NCI-H510A treated with DMSO at 0.1 percent for 48 hours (cell line): ENCODE measurements around the gene ATP1B3.
"Not testable (repeated sequence)": the region's sequence is repeated elsewhere in the genome, so short reads cannot be mapped to it uniquely, and the experiment has no call there.

Experiments
- DNase-seq: peaks from one replicate; lab custom pipeline; 2025; lab: John Stamatoyannopoulos, UW

ATP1B3 gene

GRCh38 chr3:141949399-141949798 is 73.0 kb downstream of the ATP1B3 start:
- DNase-seq = no peak

DNA sequence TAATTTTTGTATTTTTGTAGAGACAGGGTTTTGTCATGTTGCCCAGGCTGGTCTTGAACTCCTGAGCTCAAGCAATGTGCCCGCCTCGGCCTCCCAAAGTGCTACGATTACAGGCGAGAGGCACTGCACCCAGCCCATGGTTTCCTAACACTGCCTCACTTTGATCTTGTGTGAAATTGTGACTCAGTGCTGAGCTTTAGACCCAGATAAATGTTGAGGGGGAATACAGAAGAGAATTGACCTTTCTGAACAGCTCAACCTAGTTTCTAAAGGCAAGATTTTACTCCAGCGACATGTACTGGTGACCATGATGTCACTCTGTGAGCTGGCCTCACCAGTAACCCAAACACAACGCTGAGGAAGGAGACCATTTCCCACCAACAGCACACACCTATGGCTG is 73.5 kb downstream of the ATP1B3 start:
- DNase-seq = no peak

DNA sequence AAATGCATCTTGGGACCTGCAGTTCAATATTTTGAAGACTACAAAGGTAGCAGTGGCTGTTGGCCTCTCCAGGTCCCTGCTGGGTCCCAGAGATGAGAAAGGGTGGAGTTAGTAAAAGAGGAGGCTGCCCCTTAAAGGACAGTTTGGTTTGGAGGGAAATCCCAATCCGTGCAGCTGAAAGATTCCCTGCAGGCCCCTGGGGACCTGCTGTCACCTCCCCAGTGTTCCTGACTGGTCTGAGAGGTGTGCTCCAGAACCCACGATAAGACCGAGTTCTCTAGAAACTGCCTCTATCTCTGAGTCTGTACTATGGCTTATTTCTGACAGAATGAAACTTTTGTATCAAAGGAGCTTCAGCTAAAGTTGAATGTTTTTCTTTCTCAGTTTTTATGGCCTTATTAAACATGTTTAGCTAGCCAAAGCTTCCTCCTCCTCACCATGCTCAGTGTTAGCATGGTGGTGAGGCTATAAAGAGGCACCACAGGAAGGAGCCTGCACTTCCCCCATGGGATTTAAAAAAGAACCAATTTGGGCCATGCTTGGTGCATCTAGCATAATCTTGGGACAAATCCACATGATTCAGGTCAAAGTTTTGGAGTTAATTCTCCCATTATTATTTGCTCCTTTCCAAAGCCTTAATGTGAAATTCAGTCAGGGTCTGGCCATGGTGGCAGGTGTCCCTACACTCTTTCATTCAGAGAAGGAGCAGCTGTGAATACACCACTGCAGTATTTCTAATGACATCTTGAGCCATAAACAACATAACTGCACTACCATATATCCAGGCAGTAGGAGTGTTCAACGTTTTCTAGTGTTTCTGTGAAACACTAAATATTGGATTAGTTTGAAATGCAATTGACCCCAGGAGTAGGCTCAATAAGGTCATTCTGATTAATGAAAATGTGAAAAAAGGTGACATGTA is 74.4 kb downstream of the ATP1B3 start:
- DNase-seq = no peak

GRCh38 chr3:141952611-141953010 is 76.2 kb downstream of the ATP1B3 start:
- no peak for DNase-seq

DNA sequence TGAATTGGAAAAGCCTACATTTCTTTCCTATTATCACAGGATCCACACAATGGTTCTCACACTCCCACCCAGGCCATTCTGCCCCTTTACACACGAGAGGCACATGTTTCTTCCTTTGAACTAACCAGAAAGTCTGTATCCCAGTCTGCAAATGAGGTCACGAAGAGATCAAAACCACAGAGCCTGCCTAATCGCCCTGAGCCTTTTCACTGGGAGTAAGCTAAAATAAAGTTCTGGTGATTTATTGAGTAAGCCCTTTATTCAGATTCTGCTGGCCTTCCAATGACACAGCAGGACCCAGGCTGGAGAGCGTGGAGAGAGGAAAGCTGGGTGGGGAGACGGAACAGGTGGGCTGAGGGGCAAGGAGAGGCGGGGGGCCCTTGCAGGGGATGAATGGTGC is 78.7 kb downstream of the ATP1B3 start:
- DNase-seq = no peak

DNA sequence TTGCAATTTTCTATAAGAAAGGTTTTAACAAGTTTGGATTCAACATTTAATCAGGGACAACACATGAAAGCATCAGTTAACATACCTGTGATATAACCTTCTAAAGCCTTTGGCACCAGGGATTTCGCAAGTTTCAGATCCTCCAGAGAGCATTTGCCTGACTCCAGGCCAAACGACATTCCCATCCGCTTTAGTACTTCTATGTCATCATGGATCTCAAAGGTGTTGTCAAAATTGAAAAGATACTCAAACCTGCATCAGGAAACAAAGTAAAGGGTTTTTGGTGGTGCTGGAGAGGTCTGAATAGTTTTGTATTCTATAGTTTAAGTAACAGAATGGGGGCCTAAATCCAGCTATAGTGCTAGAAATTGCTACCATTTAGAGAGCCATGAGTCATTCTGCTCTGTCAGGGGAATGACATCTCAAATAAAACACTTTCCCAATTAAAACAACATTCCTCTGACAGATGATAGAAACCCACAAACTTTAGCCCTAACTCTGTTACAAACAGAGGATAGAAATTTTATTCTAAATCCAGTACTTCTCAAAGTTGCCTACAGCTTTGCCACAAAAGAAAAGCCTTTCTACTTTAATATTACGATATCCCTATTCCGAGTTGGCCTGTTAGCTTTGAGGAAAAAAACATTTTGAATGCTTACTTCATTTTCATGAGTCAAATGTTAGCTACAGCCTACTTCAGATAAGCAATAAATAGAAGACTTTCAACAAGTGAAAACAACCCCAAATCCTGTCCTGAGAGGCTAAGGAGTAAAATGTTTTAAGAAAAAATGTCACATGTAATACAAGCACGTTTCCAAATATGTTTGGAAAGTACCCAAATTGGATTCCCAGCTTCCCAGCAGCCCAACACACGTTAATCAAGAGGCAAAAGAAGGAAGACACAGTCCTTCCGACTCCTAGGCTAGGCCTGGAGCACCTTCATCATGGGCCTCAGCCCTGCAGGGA is 83.4 kb downstream of the ATP1B3 start:
- no peak for DNase-seq

- DNase-seq = no peak
Measured at GRCh38 chr3:141960731-141961130, 84.3 kb downstream of the ATP1B3 start.

DNA sequence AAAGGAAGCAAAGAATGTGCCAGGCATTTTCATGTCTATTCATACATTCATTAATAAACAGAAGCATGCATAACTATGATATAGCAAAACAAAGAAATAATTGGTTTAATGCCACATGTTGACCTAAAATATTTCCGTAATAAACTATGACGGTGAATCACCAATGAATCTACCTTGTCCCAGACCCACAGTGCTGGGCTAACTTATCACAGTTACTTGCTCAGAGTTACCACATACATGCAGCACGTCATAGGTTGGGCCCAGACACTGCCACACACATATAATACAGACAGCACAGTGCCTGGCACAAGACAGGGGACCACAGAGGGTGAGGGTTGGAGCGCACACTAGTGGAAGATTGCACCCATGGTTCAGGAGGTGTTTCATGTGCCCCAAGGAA is 86.9 kb downstream of the ATP1B3 start:
- no peak for DNase-seq

DNA sequence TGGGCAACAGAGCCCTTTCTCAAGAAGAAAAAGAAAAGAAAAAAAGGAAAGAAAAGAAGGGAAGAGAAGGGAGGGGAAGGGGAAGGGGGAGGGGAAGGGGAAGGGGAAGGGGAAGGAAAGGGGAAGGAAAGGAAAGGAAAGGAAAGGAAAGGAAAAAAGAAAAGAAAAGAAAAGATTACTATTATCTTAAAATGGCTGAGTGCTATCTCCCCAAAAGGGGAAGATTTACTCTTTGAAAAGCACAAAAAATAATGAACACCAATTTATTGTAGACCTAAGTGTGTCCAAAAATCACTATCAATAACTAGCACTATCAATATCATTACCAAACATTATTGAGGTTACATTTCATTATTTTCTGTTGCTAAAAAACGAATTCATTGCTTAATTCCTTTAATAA is 89.0 kb downstream of the ATP1B3 start:
- DNase-seq = no peak

GRCh38 chr3:141969711-141970110 is 93.3 kb downstream of the ATP1B3 start:
- no peak for DNase-seq

- no peak for DNase-seq
Measured at GRCh38 chr3:141971571-141971970, 95.1 kb downstream of the ATP1B3 start.

GRCh38 chr3:141972399-141972798 is 96.0 kb downstream of the ATP1B3 start:
- DNase-seq = no peak

- not testable (repeated sequence) for DNase-seq
Measured at GRCh38 chr3:141974777-141975176, 98.3 kb downstream of the ATP1B3 start.
